CD14-positive monocyte (primary cell): Measurements from ENCODE around the gene RPL10. TPM values are rescaled to one million over a fixed set of nuclear protein-coding genes. Genes with fewer than 3 reads are reported as not detected.
A peak's percentile ranks its signal among the peaks of the same experiment; 100 is the strongest.

Source experiments
- DNase-seq, 3 donors: peaks; one replicate each; pipeline ENCODE4 v3.0.0-alpha.2; 2011 to 2022
- H2AFZ ChIP-seq: 2 replicates; pipeline ENCODE4 v1.6.0; 2012; ENCODE audit warnings: mild to moderate bottlenecking, low read depth, low read length, inconsistent platforms; ENCODE audit not compliant: insufficient read depth, poor library complexity, severe bottlenecking
- H3K27ac ChIP-seq, 2 donors: 1 replicate in 1 of 2; 2 replicates in 1 of 2; pipeline ENCODE4 v1.5.1; 2012 to 2013; ENCODE audit warnings: low read length in 2 of 2, control low read depth in 1 of 2, inconsistent platforms in 1 of 2, low read depth in 1 of 2, mild to moderate bottlenecking in 1 of 2
- H3K27me3 ChIP-seq, 2 donors: one replicate each; pipeline versions ENCODE4 v1.6.0 to v1.6.1; 2011 to 2013; ENCODE audit warnings: low read length in 2 of 2; ENCODE audit not compliant: control insufficient read depth in 2 of 2, insufficient read depth in 2 of 2
- H3K36me3 ChIP-seq, 2 donors: replicated peaks in 1 of 2; 1 replicate in 1 of 2; 2 replicates in 1 of 2; pipeline versions ENCODE4 v1.5.1 to v1.6.1; 2012 to 2013; ENCODE audit warnings: low read length in 2 of 2, control low read depth in 1 of 2, inconsistent platforms in 1 of 2, mild to moderate bottlenecking in 1 of 2; ENCODE audit not compliant: insufficient read depth in 2 of 2, control insufficient read depth in 1 of 2
- H3K4me1 ChIP-seq, 2 donors: 1 replicate in 1 of 2; 2 replicates in 1 of 2; pipeline versions ENCODE4 v1.5.1 to v1.6.1; 2012 to 2013; ENCODE audit warnings: low read length in 2 of 2, control low read depth in 1 of 2, inconsistent platforms in 1 of 2, mild to moderate bottlenecking in 1 of 2, moderate library complexity in 1 of 2; ENCODE audit not compliant: insufficient read depth in 2 of 2, control insufficient read depth in 1 of 2
- H3K4me2 ChIP-seq: replicated peaks from 2 replicates; pipeline ENCODE3; 2012; ENCODE audit warnings: low read length, moderate library complexity, mild to moderate bottlenecking; ENCODE audit not compliant: poor library complexity, severe bottlenecking; ENCODE audit errors: extremely low read depth
- H3K4me3 ChIP-seq, 3 experiments: fragments of 200-600 bp in 1 of 3; sonication (generic) in 1 of 3; replicated peaks in 1 of 3; 1 replicate in 2 of 3; 2 replicates in 1 of 3; pipeline ENCODE4 v1.5.1; 2011 to 2013; ENCODE audit warnings: low read length in 3 of 3, mild to moderate bottlenecking in 3 of 3, control low read depth in 2 of 3, low read depth in 2 of 3, inconsistent platforms in 1 of 3, moderate library complexity in 1 of 3
- H3K79me2 ChIP-seq: 2 replicates; pipeline ENCODE4 v1.6.0; 2012; ENCODE audit warnings: mild to moderate bottlenecking, control low read depth, inconsistent platforms, low read length, moderate library complexity; ENCODE audit not compliant: insufficient read depth
- H3K9ac ChIP-seq: 2 replicates; pipeline ENCODE4 v1.6.0; 2017; ENCODE audit warnings: low read length, mild to moderate bottlenecking; ENCODE audit not compliant: insufficient read depth, poor library complexity, severe bottlenecking
- H3K9me3 ChIP-seq, 2 donors: replicated peaks in 1 of 2; 1 replicate in 1 of 2; 2 replicates in 1 of 2; pipeline versions ENCODE4 v1.5.1 to v1.6.1; 2012 to 2013; ENCODE audit warnings: low read length in 2 of 2, control low read depth in 1 of 2; ENCODE audit not compliant: control insufficient read depth in 1 of 2, insufficient read depth in 1 of 2
- H4K20me1 ChIP-seq: 2 replicates; pipeline ENCODE4 v1.6.0; 2012; ENCODE audit warnings: mild to moderate bottlenecking, low read length, control low read depth, moderate library complexity; ENCODE audit not compliant: insufficient read depth
- H3K27ac Mint-ChIP-seq, 7 donors: one replicate each; pipeline ENCODE4 v1.8.0; 2020; ENCODE audit warnings: mild to moderate bottlenecking in 7 of 7, mixed read lengths in 7 of 7, moderate library complexity in 6 of 7, inconsistent platforms in 2 of 7
- H3K27me3 Mint-ChIP-seq, 3 donors: one replicate each; pipeline ENCODE4 v1.8.0; 2021 to 2022; ENCODE audit warnings: low read depth in 3 of 3, mild to moderate bottlenecking in 3 of 3, mixed read lengths in 3 of 3, moderate library complexity in 3 of 3, inconsistent platforms in 1 of 3
- H3K36me3 Mint-ChIP-seq, 2 donors: one replicate each; pipeline ENCODE4 v1.8.0; 2020; ENCODE audit warnings: mixed read lengths in 2 of 2, inconsistent platforms in 1 of 2, mild to moderate bottlenecking in 1 of 2
- H3K4me1 Mint-ChIP-seq: one replicate; pipeline ENCODE4 v1.8.0; 2020; ENCODE audit warnings: mild to moderate bottlenecking, mixed read lengths
- H3K4me3 Mint-ChIP-seq, 2 donors: one replicate each; pipeline ENCODE4 v1.8.0; 2020; ENCODE audit warnings: mild to moderate bottlenecking in 2 of 2, mixed read lengths in 2 of 2, moderate library complexity in 1 of 2
- H3K9me3 Mint-ChIP-seq, 7 donors: one replicate each; pipeline ENCODE4 v1.8.0; 2020 to 2022; ENCODE audit warnings: mixed read lengths in 7 of 7, mild to moderate bottlenecking in 6 of 7, moderate library complexity in 6 of 7, inconsistent platforms in 2 of 7
- WGBS: methylation state at CpG from one replicate; pipeline ENCODE4 v1.1.5; 2013; ENCODE audit warnings: missing lambda C conversion rate; ENCODE audit not compliant: insufficient coverage; 5-methylcytosine and 5-hydroxymethylcytosine counted together
- intact Hi-C, 2 donors: fragments of 100-400 bp; cut with micrococcal nuclease; formaldehyde crosslinking; loops; one replicate each; pipeline versions ENCODE4 v1.15.0 to v1.15.1; 2023
- polyA plus RNA-seq, 3 donors: library from polyadenylated mRNA; depleted of rRNA in 1 of 3; unstranded in 2 of 3; stranded (reverse) in 1 of 3; fragments of 300-500 nt in 2 of 3; fragments of >200 nt in 1 of 3; fragmentation: Illumina TruSeq in 2 of 3; gene quantifications; 1 replicate in 2 of 3; 2 replicates in 1 of 3; pipeline ENCODE4 v1.2.3, GENCODE V29; 2012 to 2021
- TF ChIP-seq, protein P1 (sequence below): fragments of 200-600 bp; IDR thresholded peaks from one replicate; pipeline ENCODE4 v1.8.0; 2022; ENCODE audit warnings: antibody characterized with exemption, mild to moderate bottlenecking

Gene RPL10
- polyA plus RNA-seq, 3 donors: 1,536 to 5,639 (median 1,724) TPM

GRCh38 chrX:154446430-154446829 is 48.3 kb downstream of the RPL10 start:
- H3K27ac ChIP-seq: no peak overlapping the region
- no peaks in the 10 kb centered on the region for H3K27me3 ChIP-seq
- H3K79me2 ChIP-seq: peaks cover 10% of the 10 kb centered on the region
- no peak overlapping the region for H3K9ac ChIP-seq
- peaks cover 9% of the 10 kb centered on the region for H4K20me1 ChIP-seq
- peaks cover 51 to 64% of the 10 kb centered on the region in 2 donors for H3K36me3 Mint-ChIP-seq
- H3K27me3 Mint-ChIP-seq: peaks cover 0 to 15% (median 0%) of the 10 kb centered on the region in 3 donors
- DNase-seq: no peak
- H3K4me2 ChIP-seq: no peak overlapping the region
- H2AFZ ChIP-seq: no peak overlapping the region
- peaks cover 0 to 4% (median 0%) of the 10 kb centered on the region in 7 donors for H3K9me3 Mint-ChIP-seq
- no peak overlapping the region for H3K4me3 Mint-ChIP-seq
- no peaks in the 10 kb centered on the region for H3K9me3 ChIP-seq
- TF ChIP-seq, protein P1, sequence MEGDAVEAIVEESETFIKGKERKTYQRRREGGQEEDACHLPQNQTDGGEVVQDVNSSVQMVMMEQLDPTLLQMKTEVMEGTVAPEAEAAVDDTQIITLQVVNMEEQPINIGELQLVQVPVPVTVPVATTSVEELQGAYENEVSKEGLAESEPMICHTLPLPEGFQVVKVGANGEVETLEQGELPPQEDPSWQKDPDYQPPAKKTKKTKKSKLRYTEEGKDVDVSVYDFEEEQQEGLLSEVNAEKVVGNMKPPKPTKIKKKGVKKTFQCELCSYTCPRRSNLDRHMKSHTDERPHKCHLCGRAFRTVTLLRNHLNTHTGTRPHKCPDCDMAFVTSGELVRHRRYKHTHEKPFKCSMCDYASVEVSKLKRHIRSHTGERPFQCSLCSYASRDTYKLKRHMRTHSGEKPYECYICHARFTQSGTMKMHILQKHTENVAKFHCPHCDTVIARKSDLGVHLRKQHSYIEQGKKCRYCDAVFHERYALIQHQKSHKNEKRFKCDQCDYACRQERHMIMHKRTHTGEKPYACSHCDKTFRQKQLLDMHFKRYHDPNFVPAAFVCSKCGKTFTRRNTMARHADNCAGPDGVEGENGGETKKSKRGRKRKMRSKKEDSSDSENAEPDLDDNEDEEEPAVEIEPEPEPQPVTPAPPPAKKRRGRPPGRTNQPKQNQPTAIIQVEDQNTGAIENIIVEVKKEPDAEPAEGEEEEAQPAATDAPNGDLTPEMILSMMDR: no peak
- H3K36me3 ChIP-seq: peaks cover 48 to 54% of the 10 kb centered on the region in 2 donors
- peaks cover 10% of the 10 kb centered on the region for H3K4me1 Mint-ChIP-seq
- intact Hi-C loops: no loop called here
- no peak overlapping the region for H3K4me3 ChIP-seq
- peak overlapping the region in 2 of 7 donors; percentile 46 to 64 for H3K27ac Mint-ChIP-seq
- peaks cover 15 to 20% of the 10 kb centered on the region in 2 donors for H3K4me1 ChIP-seq
- WGBS: 100% methylated on average over 3 of the region's 12 CpGs

GRCh38 chrX:154448484-154448883 is 50.3 kb downstream of the RPL10 start:
- H3K79me2 ChIP-seq: peaks cover 10% of the 10 kb centered on the region
- no peak overlapping the region for H2AFZ ChIP-seq
- Mint-ChIP-seq H3K27me3 (peaks cover 0 to 15% (median 0%) of the 10 kb centered on the region in 3 donors), H3K4me1 (peaks cover 7% of the 10 kb centered on the region), H3K27ac (no peak overlapping the region), H3K36me3 (peaks cover 52 to 64% of the 10 kb centered on the region in 2 donors), H3K9me3 (peaks cover 0 to 4% (median 0%) of the 10 kb centered on the region in 7 donors), H3K4me3 (no peak overlapping the region)
- H3K9me3 ChIP-seq: no peaks in the 10 kb centered on the region
- peaks cover 40 to 45% of the 10 kb centered on the region in 2 donors for H3K36me3 ChIP-seq
- peaks cover 9% of the 10 kb centered on the region for H4K20me1 ChIP-seq
- no peaks in the 10 kb centered on the region for H3K27me3 ChIP-seq
- H3K4me3 ChIP-seq: no peak overlapping the region
- TF ChIP-seq, protein P1: no peak
- no peak for DNase-seq
- H3K9ac ChIP-seq: no peak overlapping the region
- H3K4me1 ChIP-seq: peaks cover 13 to 17% of the 10 kb centered on the region in 2 donors
- H3K4me2 ChIP-seq: no peak overlapping the region
- intact Hi-C loops: no loop called here
- no peak overlapping the region for H3K27ac ChIP-seq
- WGBS: 100% methylated on average over 7 of the region's 14 CpGs
